Neural cell (in vitro differentiated cells): ENCODE measurements around the gene JAZF1. TPM values are rescaled to one million over a fixed set of nuclear protein-coding genes. Genes with fewer than 3 reads are reported as not detected.

Experiments
- H2AFZ ChIP-seq: fragments of 200-600, 300-800 bp; sonication (generic), shearing (Covaris generic); 2 replicates; pipeline ENCODE4 v1.6.0; 2014; ENCODE audit warnings: low read depth, mild to moderate bottlenecking, antibody characterized with exemption, low read length, moderate library complexity
- H3F3A ChIP-seq: fragments of 200-600 bp; shearing (Covaris generic); 2 replicates; pipeline ENCODE4 v1.6.1; 2016; ENCODE audit warnings: mild to moderate bottlenecking, moderate library complexity, mixed read lengths, antibody characterized with exemption, low read length; ENCODE audit not compliant: insufficient read depth, poor library complexity, severe bottlenecking
- H3K27ac ChIP-seq: fragments of 200-600, 300-800 bp; sonication (generic), shearing (Covaris generic); 2 replicates; pipeline ENCODE4 v1.5.1; 2014; ENCODE audit warnings: mild to moderate bottlenecking, low read length, moderate library complexity
- H3K27me3 ChIP-seq: fragments of 300-800, 200-600 bp; sonication (generic), shearing (Covaris generic); 2 replicates; pipeline ENCODE4 v1.6.0; 2014; ENCODE audit warnings: mild to moderate bottlenecking, low read depth, low read length, moderate library complexity; ENCODE audit not compliant: insufficient read depth
- H3K36me3 ChIP-seq: fragments of 300-800, 200-600 bp; sonication (generic), shearing (Covaris generic); 2 replicates; pipeline ENCODE4 v1.5.1; 2014; ENCODE audit warnings: mild to moderate bottlenecking, antibody characterized with exemption, low read length, moderate library complexity; ENCODE audit not compliant: insufficient read depth
- H3K4me2 ChIP-seq: fragments of 300-800, 200-600 bp; sonication (generic), shearing (Covaris generic); 2 replicates; pipeline ENCODE4 v1.6.0; 2014; ENCODE audit warnings: mild to moderate bottlenecking, low read length
- H3K4me3 ChIP-seq: fragments of 300-800, 200-600 bp; sonication (generic), shearing (Covaris generic); 2 replicates; pipeline ENCODE4 v1.5.1; 2014; ENCODE audit warnings: mild to moderate bottlenecking, low read length, moderate library complexity
- H3K79me2 ChIP-seq: fragments of 200-600 bp; shearing (Covaris generic); replicated peaks from 2 replicates; pipeline ENCODE4 v1.6.0; 2014; ENCODE audit warnings: mild to moderate bottlenecking, low read length, moderate library complexity; ENCODE audit not compliant: insufficient read depth
- H3K9ac ChIP-seq: fragments of 300-800, 200-600 bp; sonication (generic), shearing (Covaris generic); 2 replicates; pipeline ENCODE4 v1.6.1; 2016; ENCODE audit warnings: mild to moderate bottlenecking, low read length, mixed read lengths
- H3K9me2 ChIP-seq: fragments of 200-600 bp; shearing (Covaris generic); 2 replicates; pipeline ENCODE4 v1.6.1; 2016; ENCODE audit warnings: mild to moderate bottlenecking, low read length, mixed read lengths; ENCODE audit not compliant: insufficient read depth
- H3K9me3 ChIP-seq: fragments of 200-600, 300-800 bp; sonication (generic), shearing (Covaris generic); 2 replicates; pipeline ENCODE4 v1.6.1; 2016; ENCODE audit warnings: mild to moderate bottlenecking, mixed run types, low read length, moderate library complexity, mixed read lengths
- H4K20me1 ChIP-seq: fragments of 200-600 bp; shearing (Covaris generic); 2 replicates; pipeline ENCODE4 v1.6.1; 2016; ENCODE audit warnings: mild to moderate bottlenecking, mixed run types; ENCODE audit not compliant: insufficient read depth
- EP300 ChIP-seq: fragments of 450-650 bp; conservative IDR thresholded peaks from 2 replicates; pipeline ENCODE4 v1.6.1; 2014; ENCODE audit warnings: antibody characterized with exemption, mild to moderate bottlenecking, moderate library complexity; ENCODE audit not compliant: poor library complexity, severe bottlenecking
- EZH2 ChIP-seq: fragments of 200-600, 300-800 bp; shearing (Covaris generic), sonication (generic); IDR thresholded peaks from 2 replicates; pipeline ENCODE4 v1.6.1; 2014; ENCODE audit warnings: antibody characterized with exemption, low read length, borderline replicate concordance, mild to moderate bottlenecking; ENCODE audit not compliant: insufficient read depth, poor library complexity, severe bottlenecking
- MXI1 ChIP-seq: fragments of 450-650 bp; conservative IDR thresholded peaks from 2 replicates; pipeline ENCODE4 v1.6.1; 2014; ENCODE audit warnings: antibody characterized with exemption, mild to moderate bottlenecking; ENCODE audit not compliant: poor library complexity, severe bottlenecking
- POLR2AphosphoS5 ChIP-seq: IDR thresholded peaks from 2 replicates; pipeline ENCODE4 v1.6.1; 2012
- RAD21 ChIP-seq: fragments of 450-650 bp; conservative IDR thresholded peaks from 2 replicates; pipeline ENCODE4 v1.6.1; 2014; ENCODE audit warnings: antibody characterized with exemption, mild to moderate bottlenecking, moderate library complexity
- SMC3 ChIP-seq: fragments of 450-650 bp; conservative IDR thresholded peaks from 2 replicates; pipeline ENCODE4 v1.6.1; 2014; ENCODE audit warnings: antibody characterized with exemption, mild to moderate bottlenecking, moderate library complexity; ENCODE audit not compliant: poor library complexity
- TAF1 ChIP-seq: IDR thresholded peaks from 2 replicates; pipeline ENCODE4 v1.6.1; 2012; ENCODE audit warnings: low read depth
- polyA plus RNA-seq: library from polyadenylated mRNA; depleted of rRNA; stranded (reverse); fragments of >200 nt; gene quantifications from 2 replicates; pipeline ENCODE4 v1.2.3, GENCODE V29; 2014
- TF ChIP-seq, protein P1 (sequence below): IDR thresholded peaks from 2 replicates; pipeline ENCODE4 v1.6.1; 2012; ENCODE audit warnings: borderline replicate concordance
- TF ChIP-seq, protein P2 (sequence below): fragments of 450-650 bp; IDR thresholded peaks from 2 replicates; pipeline ENCODE4 v1.5.1; 2014; ENCODE audit warnings: antibody characterized with exemption, mild to moderate bottlenecking, moderate library complexity; ENCODE audit not compliant: poor library complexity, severe bottlenecking

Gene JAZF1
- polyA plus RNA-seq, 1 donor from 2014 or later: 29.5 TPM

GRCh38 chr7:28200598-28200997 lies 20.0 kb upstream of the JAZF1 start:
- no peak overlapping the region for H2AFZ ChIP-seq

GRCh38 chr7:28199021-28199510 lies 18.5 kb upstream of the JAZF1 start:
- TF ChIP-seq SMC3: no peak
- TF ChIP-seq, protein P1, sequence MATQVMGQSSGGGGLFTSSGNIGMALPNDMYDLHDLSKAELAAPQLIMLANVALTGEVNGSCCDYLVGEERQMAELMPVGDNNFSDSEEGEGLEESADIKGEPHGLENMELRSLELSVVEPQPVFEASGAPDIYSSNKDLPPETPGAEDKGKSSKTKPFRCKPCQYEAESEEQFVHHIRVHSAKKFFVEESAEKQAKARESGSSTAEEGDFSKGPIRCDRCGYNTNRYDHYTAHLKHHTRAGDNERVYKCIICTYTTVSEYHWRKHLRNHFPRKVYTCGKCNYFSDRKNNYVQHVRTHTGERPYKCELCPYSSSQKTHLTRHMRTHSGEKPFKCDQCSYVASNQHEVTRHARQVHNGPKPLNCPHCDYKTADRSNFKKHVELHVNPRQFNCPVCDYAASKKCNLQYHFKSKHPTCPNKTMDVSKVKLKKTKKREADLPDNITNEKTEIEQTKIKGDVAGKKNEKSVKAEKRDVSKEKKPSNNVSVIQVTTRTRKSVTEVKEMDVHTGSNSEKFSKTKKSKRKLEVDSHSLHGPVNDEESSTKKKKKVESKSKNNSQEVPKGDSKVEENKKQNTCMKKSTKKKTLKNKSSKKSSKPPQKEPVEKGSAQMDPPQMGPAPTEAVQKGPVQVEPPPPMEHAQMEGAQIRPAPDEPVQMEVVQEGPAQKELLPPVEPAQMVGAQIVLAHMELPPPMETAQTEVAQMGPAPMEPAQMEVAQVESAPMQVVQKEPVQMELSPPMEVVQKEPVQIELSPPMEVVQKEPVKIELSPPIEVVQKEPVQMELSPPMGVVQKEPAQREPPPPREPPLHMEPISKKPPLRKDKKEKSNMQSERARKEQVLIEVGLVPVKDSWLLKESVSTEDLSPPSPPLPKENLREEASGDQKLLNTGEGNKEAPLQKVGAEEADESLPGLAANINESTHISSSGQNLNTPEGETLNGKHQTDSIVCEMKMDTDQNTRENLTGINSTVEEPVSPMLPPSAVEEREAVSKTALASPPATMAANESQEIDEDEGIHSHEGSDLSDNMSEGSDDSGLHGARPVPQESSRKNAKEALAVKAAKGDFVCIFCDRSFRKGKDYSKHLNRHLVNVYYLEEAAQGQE: no peak
- no peak for TF ChIP-seq TAF1
- no peak for TF ChIP-seq POLR2AphosphoS5
- TF ChIP-seq, protein P2, sequence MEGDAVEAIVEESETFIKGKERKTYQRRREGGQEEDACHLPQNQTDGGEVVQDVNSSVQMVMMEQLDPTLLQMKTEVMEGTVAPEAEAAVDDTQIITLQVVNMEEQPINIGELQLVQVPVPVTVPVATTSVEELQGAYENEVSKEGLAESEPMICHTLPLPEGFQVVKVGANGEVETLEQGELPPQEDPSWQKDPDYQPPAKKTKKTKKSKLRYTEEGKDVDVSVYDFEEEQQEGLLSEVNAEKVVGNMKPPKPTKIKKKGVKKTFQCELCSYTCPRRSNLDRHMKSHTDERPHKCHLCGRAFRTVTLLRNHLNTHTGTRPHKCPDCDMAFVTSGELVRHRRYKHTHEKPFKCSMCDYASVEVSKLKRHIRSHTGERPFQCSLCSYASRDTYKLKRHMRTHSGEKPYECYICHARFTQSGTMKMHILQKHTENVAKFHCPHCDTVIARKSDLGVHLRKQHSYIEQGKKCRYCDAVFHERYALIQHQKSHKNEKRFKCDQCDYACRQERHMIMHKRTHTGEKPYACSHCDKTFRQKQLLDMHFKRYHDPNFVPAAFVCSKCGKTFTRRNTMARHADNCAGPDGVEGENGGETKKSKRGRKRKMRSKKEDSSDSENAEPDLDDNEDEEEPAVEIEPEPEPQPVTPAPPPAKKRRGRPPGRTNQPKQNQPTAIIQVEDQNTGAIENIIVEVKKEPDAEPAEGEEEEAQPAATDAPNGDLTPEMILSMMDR: no peak
- TF ChIP-seq EP300: no peak
- no peak for TF ChIP-seq MXI1
- TF ChIP-seq RAD21: no peak
- TF ChIP-seq EZH2: no peak

More at GRCh38 chr7:28200598-28200997, 20.0 kb upstream of the JAZF1 start:
- no peak overlapping the region for H3K9ac ChIP-seq
- no peak overlapping the region for H3K27ac ChIP-seq
- H3K36me3 ChIP-seq: no peaks in the 10 kb centered on the region
- no peak overlapping the region for H3K4me2 ChIP-seq
- H4K20me1 ChIP-seq: no peaks in the 10 kb centered on the region
- H3K4me3 ChIP-seq: no peak overlapping the region
- H3K79me2 ChIP-seq: no peaks in the 10 kb centered on the region
- no peaks in the 10 kb centered on the region for H3K27me3 ChIP-seq
- no peaks in the 10 kb centered on the region for H3K9me2 ChIP-seq
- H3F3A ChIP-seq: no peaks in the 10 kb centered on the region
- TF ChIP-seq, protein P2: no peak
- TF ChIP-seq SMC3: no peak
- no peak for TF ChIP-seq TAF1
- no peak for TF ChIP-seq MXI1
- no peak for TF ChIP-seq EP300
- TF ChIP-seq RAD21: no peak
- no peak for TF ChIP-seq EZH2
- TF ChIP-seq POLR2AphosphoS5: no peak
- TF ChIP-seq, protein P1: no peak
- no peaks in the 10 kb centered on the region for H3K9me3 ChIP-seq

More at GRCh38 chr7:28199021-28199510, 18.5 kb upstream of the JAZF1 start:
- H3K36me3 ChIP-seq: no peaks in the 10 kb centered on the region
- no peaks in the 10 kb centered on the region for H3K9me2 ChIP-seq
- no peak overlapping the region for H3K4me2 ChIP-seq
- no peak overlapping the region for H2AFZ ChIP-seq
- H3K27ac ChIP-seq: no peak overlapping the region
- no peaks in the 10 kb centered on the region for H3F3A ChIP-seq
- no peaks in the 10 kb centered on the region for H3K27me3 ChIP-seq
- H4K20me1 ChIP-seq: no peaks in the 10 kb centered on the region
- H3K9me3 ChIP-seq: no peaks in the 10 kb centered on the region
- no peak overlapping the region for H3K9ac ChIP-seq
- H3K79me2 ChIP-seq: no peaks in the 10 kb centered on the region
- no peak overlapping the region for H3K4me3 ChIP-seq
